OCI-LY1 (cell line): ENCODE measurements around the gene NUP62.

Experiments used
- CTCF ChIP-seq: fragments of 200-600 bp; sonication (generic), shearing (Covaris generic); IDR thresholded peaks from 2 replicates; pipeline ENCODE4 v1.5.1; 2017; ENCODE audit warnings: mild to moderate bottlenecking, antibody characterized with exemption, low read length, moderate library complexity, mixed read lengths
- EZH2 ChIP-seq: fragments of 200-600 bp; sonication (generic), shearing (Covaris generic); IDR thresholded peaks from 2 replicates; pipeline ENCODE4 v1.8.0; 2017; ENCODE audit warnings: borderline replicate concordance, mixed run types, mild to moderate bottlenecking, antibody characterized with exemption, low read length, moderate library complexity, mixed read lengths

DNA sequence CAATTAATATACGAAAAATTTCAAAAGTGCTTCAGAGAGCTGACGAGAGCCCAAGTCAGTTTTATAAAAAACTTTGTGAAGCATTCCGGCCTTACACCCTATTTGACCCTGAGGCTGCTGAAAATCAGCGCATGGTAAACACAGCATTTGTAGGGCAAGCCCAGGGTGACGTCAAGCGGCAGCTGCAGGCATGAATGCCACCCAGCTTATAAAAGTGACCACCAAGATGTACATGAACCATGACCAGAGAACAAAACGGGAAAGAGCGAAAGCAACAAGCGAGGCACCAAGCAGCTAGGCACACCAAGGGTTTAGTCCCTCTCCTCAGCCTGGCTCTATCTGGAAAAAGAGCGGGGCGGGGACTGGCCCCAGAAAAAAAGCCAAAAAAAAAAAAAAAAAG lies 25.6 kb upstream of the NUP62 start:
- TF ChIP-seq CTCF (no peak), EZH2 (no peak)
